Liver (tissue), 3 donors: ENCODE data around the gene HCN1.

Experiments
- CTCF ChIP-seq: fragments of 150-350 bp; IDR thresholded peaks from 2 replicates; pipeline ENCODE4 v1.5.1; 2017; ENCODE audit warnings: improper control_type of control experiment, low read depth, low read length; ENCODE audit not compliant: missing input control
- EGR1 ChIP-seq, 2 donors: IDR thresholded peaks; 2 replicates each; pipeline ENCODE4 v1.6.1; 2016 to 2018; ENCODE audit warnings: antibody characterized with exemption in 2 of 2, low read depth in 2 of 2
- FOXA1 ChIP-seq: IDR thresholded peaks from 2 replicates; pipeline ENCODE4 v1.6.1; 2016; ENCODE audit warnings: antibody characterized with exemption
- GABPA ChIP-seq, 2 donors: IDR thresholded peaks in 1 of 2; conservative IDR thresholded peaks in 1 of 2; 2 replicates each; pipeline ENCODE4 v1.6.1; 2016; ENCODE audit warnings: antibody characterized with exemption in 2 of 2, mild to moderate bottlenecking in 1 of 2, moderate library complexity in 1 of 2
- HNF4A ChIP-seq, 2 donors: conservative IDR thresholded peaks; 2 replicates each; pipeline ENCODE4 v1.6.1; 2016; ENCODE audit warnings: antibody characterized with exemption in 2 of 2, mild to moderate bottlenecking in 2 of 2
- HNF4G ChIP-seq: IDR thresholded peaks from 2 replicates; pipeline ENCODE4 v1.6.1; 2016; ENCODE audit warnings: antibody characterized with exemption
- MAX ChIP-seq: IDR thresholded peaks from 2 replicates; pipeline ENCODE4 v1.6.1; 2016; ENCODE audit warnings: antibody characterized with exemption
- REST ChIP-seq: IDR thresholded peaks from 2 replicates; pipeline ENCODE4 v1.6.1; 2016; ENCODE audit warnings: antibody characterized with exemption, mild to moderate bottlenecking
- RXRA ChIP-seq, 2 donors: IDR thresholded peaks; 2 replicates each; pipeline ENCODE4 v1.6.1; 2017 to 2018; ENCODE audit warnings: antibody characterized with exemption in 2 of 2, mild to moderate bottlenecking in 1 of 2
- YY1 ChIP-seq: IDR thresholded peaks from 2 replicates; pipeline ENCODE4 v1.6.1; 2016; ENCODE audit warnings: antibody characterized with exemption, mild to moderate bottlenecking
- donor health status: healthy.
- donor health status: healthy.

- no peak for TF ChIP-seq HNF4G
- TF ChIP-seq CTCF: no peak
- no peak for TF ChIP-seq MAX
- no peak for TF ChIP-seq RXRA (IDR thresholded peaks at IDR 0.05)
- TF ChIP-seq FOXA1: no peak
- TF ChIP-seq REST: no peak
- no peak for TF ChIP-seq EGR1 (IDR thresholded peaks at IDR 0.05; ENCODE audit: low read depth in 2 of 2)
- TF ChIP-seq YY1: no peak
- TF ChIP-seq HNF4A (conservative IDR thresholded peaks at IDR 0.05): no peak
- TF ChIP-seq GABPA (IDR thresholded peaks at IDR 0.05 in 1 of 2, conservative IDR thresholded peaks at IDR 0.05 in 1 of 2): no peak
Measured at GRCh38 chr5:45410304-45410995, 285.7 kb downstream of the HCN1 start.
